Limb (tissue), 2 donors: ENCODE measurements around the gene CCRL2.
A peak's percentile ranks its signal among the peaks of the same experiment; 100 is the strongest.

Source experiments
- DNase-seq, 2 donors: peaks; one replicate each; pipeline ENCODE4 v3.0.0-alpha.2; 2016; ENCODE audit errors: extremely low spot score in 2 of 2

Gene CCRL2, protein sequence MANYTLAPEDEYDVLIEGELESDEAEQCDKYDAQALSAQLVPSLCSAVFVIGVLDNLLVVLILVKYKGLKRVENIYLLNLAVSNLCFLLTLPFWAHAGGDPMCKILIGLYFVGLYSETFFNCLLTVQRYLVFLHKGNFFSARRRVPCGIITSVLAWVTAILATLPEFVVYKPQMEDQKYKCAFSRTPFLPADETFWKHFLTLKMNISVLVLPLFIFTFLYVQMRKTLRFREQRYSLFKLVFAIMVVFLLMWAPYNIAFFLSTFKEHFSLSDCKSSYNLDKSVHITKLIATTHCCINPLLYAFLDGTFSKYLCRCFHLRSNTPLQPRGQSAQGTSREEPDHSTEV

DNA sequence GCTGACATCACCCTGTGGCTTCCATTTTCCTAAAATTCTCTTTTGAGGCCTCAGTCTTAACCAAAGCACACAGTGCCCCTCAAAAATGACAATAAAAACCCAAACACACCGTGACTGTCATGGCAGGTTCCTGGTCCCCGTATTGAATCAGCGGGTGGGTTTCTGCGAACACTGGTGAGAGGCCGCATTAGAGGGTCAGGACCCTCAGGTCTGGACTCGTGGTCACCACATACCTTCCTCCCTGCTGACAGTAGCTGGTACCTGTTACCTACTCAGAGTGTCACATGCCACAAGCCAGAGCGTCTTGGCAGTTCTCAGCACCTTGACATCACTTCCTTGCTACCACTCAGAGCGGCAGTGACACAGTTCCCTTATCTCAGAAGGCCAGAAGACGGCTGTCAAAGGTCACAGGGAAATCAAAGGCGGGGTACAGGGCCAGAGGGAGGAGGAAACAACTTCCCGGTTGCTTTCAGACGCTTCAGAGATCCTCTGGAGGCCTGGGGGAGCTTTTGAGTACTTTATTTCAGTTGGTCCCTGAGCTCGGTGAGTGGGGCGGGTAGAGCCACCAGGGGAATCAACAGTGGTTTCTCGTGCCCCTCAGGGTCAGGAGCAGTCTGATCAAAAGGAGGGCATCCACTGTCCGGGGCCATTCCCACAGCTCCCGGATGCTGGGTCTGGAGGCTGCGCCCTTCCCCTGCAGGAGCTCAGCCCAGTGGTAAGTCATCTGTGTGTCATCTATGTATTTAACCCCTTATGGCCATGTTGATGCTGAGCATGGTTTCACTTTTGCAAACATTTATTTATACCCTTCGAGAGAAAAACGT is at the start of gene CCRL2, which contains the start of gene CCR5AS:
CCRL2 (plus strand) TSS at position 472 of the 824 bp plus-strand sequence. CDS start 821 bp downstream, outside the sequence.
CCR5AS (minus strand) TSS at position 279 of the 824 bp plus-strand sequence.
- no peak for DNase-seq

DNA sequence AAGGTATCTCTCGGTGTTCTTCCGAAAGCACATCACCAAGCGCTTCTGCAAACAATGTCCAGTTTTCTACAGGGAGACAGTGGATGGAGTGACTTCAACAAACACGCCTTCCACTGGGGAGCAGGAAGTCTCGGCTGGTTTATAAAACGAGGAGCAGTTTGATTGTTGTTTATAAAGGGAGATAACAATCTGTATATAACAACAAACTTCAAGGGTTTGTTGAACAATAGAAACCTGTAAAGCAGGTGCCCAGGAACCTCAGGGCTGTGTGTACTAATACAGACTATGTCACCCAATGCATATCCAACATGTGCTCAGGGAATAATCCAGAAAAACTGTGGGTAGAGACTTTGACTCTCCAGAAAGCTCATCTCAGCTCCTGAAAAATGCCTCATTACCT is 48.6 kb upstream of the CCRL2 start:
- no peak for DNase-seq

DNA sequence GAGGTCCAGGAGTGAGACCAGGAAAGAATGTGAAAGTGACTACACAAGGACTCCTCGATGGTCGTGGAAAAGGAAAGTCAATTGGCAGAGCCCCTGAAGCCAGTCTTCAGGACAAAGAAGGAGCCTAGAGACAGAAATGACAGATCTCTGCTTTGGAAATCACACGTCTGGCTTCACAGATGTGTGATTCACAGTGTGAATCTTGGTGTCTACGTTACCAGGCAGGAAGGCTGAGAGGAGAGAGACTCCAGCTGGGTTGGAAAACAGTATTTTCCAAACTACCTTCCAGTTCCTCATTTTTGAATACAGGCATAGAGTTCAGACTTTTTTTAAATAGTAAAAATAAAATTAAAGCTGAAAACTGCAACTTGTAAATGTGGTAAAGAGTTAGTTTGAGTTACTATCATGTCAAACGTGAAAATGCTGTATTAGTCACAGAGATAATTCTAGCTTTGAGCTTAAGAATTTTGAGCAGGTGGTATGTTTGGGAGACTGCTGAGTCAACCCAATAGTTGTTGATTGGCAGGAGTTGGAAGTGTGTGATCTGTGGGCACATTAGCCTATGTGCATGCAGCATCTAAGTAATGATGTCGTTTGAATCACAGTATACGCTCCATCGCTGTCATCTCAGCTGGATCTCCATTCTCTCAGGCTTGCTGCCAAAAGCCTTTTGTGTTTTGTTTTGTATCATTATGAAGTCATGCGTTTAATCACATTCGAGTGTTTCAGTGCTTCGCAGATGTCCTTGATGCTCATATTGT is 47.1 kb upstream of the CCRL2 start:
- peak in 1 of 2 donors; percentile 27 for DNase-seq

DNA sequence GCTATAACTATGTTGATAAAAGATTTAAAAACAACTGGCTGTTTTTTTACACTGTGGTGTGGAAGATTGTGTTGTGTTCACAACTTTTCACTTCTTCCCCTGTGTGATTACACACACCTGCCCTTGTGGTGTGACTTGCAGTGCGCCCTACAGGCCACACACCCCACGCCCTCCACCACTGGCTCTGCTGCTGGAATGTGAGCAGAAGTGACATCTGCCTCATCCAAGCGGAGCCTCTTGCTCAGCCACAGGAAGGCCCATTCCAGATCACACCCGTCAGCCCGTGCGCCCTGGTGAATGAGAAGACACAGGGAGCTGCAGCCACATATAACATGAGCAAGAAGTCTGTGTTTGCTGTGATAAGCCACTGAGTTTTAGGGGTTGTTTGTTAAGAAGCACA is 46.2 kb upstream of the CCRL2 start:
- DNase-seq = no peak

DNA sequence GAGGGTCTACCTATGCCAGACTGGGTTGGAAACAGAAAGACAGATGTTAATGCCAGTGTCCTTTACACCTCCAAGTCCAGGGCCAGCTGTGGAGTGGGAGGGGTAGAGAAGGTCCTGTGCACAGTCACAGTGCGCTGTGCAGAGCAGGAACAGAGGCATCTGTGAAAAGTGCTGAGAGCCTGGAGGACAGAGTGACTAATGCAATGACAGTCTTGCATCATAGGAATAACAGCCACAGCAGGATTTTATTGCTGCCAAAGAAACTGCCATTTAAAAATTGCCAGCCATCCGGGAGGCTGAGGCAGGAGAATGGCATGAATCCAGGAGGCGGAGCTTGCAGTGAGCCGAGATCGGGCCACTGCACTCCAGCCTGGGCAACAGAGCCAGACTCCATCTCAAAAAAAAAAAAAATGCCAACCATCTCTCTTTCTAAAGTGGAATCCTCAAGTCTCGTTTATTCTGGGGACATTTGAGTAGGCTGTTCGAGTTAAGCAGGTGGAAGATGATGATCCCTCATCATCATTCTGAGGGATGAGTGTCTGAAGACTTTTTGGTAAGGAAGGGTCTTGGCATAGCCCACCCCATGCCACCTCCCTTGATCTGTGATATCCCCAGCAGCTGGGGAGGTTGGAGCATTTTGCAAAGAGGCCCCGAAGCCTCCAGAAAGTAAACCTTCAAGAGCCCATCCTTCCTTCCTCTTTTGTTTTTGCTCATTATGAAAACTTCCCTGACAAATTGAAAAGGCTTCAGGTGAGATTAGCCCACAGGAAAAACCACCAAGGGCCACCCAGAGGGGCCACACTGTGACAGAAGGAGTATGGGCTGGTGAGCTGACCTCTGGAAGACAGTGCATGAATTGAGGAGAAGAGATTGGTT is 45.4 kb upstream of the CCRL2 start:
- DNase-seq = no peak

DNA sequence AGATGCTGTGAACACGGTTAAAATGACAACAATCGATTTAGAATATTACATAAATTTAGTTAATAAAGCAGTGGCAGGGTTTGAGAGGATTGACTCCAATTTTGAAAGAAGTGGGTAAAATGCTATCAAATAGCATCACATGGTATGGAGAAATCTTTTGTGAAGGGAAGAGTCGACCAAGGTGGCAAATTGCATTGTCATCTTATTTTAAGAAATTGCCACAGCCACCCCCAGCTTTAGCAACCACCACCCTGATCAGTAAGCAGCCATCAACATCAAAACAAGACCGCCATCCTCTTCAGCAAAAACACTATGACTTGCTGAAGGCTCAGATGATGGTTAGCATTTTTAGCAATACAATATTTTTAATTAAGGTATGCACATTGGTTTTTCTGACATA is 42.0 kb upstream of the CCRL2 start:
- DNase-seq = no peak

DNA sequence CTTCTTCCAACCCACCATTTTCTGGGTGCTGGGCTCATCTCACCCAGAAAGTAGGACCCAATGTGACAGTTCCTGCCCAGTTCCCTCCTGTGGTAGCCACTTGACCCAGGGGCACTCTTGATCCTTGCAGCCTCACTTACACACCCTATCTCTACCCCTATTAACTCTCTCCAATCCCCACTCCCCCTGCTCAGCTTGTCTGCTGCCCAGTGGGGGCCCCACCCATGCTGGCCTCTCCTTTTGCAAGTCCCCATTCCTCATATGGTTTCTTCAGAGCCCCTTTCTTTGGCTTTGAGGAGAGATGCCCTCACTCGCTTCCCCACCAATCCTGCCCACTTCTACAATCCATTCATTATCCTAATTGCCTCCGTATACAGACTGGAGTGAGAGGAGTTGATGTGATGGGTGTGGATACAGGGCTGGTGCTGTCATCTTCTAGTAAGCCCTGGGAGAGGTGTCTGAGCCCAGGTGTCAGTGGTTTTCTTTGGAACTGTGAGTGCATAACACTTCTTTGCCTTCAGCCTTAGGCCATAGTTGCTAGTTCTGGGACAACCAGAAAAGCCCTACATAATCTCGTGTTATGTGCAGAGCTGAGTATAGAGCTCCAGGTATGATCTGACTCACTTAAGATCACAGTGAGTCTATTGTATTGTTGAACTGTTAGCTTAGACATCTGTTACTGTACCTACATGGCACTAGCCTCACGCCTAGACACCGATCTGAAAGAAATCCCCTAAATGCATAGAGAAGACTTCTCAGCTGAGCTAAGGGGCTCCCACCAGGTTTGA is 41.1 kb upstream of the CCRL2 start:
- no peak for DNase-seq

DNA sequence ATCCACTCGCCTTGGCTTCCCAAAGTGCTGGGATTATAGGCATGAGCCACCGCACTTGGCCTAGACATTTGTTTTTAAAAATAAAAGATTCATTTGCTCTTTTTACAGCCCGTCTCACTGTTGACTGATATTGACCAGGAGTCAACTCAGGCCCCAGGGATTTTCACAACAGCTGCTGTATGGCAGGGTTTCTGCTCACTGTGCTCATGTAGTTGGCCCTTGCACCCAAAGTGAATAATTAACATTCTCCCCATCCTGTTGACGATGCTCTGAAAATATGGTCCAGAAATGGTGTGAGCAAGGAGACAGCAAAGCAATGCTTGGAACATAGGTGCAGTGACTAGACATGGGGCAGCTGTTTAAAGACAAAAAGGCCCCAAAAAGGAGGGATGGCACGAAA is 39.2 kb upstream of the CCRL2 start:
- DNase-seq = no peak

DNA sequence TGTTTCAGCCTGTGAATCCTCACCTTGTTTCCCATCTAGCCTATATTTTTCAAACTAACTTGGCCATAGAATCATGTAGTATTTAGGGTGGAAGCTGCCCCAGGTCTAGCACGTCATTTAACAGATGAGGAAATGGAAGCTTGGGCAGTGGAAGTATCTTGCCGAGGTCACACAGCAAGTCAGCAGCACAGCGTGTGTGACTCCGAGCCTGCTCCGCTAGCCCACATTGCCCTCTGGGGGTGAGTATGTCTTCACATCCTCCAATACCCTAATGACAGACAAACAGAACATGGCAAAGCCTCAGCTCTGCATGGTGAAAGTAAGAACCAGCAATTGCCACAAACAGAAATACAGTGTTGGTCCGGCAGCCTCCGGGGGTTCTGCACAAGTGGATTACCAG is 38.5 kb upstream of the CCRL2 start:
- DNase-seq = no peak

DNA sequence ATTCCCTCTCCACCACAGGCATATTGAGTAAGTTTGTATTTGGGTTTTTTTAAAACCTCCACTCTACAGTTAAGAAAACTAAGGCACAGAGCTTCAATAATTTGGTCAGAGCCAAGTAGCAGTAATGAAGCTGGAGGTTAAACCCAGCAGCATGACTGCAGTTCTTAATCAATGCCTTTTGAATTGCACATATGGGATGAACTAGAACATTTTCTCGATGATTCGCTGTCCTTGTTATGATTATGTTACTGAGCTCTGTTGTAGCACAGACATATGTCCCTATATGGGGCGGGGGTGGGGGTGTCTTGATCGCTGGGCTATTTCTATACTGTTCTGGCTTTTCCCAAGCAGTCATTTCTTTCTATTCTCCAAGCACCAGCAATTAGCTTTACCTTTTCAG is 37.9 kb upstream of the CCRL2 start:
- no peak for DNase-seq

DNA sequence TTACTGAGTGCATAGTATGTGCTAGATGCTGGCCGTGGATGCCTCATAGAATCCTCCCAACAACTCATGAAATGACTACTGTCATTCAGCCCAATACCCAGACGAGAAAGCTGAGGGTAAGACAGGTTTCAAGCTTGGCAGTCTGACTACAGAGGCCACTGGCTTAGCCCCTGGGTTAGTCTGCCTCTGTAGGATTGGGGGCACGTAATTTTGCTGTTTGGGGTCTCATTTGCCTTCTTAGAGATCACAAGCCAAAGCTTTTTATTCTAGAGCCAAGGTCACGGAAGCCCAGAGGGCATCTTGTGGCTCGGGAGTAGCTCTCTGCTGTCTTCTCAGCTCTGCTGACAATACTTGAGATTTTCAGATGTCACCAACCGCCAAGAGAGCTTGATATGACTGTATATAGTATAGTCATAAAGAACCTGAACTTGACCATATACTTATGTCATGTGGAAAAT is 37.4 kb upstream of the CCRL2 start:
- DNase-seq = no peak

DNA sequence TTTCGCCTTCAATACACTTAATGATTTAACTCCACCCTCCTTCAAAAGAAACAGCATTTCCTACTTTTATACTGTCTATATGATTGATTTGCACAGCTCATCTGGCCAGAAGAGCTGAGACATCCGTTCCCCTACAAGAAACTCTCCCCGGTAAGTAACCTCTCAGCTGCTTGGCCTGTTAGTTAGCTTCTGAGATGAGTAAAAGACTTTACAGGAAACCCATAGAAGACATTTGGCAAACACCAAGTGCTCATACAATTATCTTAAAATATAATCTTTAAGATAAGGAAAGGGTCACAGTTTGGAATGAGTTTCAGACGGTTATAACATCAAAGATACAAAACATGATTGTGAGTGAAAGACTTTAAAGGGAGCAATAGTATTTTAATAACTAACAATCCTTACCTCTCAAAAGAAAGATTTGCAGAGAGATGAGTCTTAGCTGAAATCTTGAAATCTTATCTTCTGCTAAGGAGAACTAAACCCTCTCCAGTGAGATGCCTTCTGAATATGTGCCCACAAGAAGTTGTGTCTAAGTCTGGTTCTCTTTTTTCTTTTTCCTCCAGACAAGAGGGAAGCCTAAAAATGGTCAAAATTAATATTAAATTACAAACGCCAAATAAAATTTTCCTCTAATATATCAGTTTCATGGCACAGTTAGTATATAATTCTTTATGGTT is 36.1 kb upstream of the CCRL2 start, which contains the start of gene CCR5:
CCR5 (plus strand) TSS at position 108 of the 680 bp plus-strand sequence. CDS start 1,957 bp downstream, outside the sequence.
- DNase-seq = no peak

DNA sequence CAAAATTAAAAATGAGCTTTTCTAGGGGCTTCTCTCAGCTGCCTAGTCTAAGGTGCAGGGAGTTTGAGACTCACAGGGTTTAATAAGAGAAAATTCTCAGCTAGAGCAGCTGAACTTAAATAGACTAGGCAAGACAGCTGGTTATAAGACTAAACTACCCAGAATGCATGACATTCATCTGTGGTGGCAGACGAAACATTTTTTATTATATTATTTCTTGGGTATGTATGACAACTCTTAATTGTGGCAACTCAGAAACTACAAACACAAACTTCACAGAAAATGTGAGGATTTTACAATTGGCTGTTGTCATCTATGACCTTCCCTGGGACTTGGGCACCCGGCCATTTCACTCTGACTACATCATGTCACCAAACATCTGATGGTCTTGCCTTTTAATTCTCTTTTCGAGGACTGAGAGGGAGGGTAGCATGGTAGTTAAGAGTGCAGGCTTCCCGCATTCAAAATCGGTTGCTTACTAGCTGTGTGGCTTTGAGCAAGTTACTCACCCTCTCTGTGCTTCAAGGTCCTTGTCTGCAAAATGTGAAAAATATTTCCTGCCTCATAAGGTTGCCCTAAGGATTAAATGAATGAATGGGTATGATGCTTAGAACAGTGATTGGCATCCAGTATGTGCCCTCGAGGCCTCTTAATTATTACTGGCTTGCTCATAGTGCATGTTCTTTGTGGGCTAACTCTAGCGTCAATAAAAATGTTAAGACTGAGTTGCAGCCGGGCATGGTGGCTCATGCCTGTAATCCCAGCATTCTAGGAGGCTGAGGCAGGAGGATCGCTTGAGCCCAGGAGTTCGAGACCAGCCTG is 35.3 kb upstream of the CCRL2 start:
- DNase-seq = no peak

DNA sequence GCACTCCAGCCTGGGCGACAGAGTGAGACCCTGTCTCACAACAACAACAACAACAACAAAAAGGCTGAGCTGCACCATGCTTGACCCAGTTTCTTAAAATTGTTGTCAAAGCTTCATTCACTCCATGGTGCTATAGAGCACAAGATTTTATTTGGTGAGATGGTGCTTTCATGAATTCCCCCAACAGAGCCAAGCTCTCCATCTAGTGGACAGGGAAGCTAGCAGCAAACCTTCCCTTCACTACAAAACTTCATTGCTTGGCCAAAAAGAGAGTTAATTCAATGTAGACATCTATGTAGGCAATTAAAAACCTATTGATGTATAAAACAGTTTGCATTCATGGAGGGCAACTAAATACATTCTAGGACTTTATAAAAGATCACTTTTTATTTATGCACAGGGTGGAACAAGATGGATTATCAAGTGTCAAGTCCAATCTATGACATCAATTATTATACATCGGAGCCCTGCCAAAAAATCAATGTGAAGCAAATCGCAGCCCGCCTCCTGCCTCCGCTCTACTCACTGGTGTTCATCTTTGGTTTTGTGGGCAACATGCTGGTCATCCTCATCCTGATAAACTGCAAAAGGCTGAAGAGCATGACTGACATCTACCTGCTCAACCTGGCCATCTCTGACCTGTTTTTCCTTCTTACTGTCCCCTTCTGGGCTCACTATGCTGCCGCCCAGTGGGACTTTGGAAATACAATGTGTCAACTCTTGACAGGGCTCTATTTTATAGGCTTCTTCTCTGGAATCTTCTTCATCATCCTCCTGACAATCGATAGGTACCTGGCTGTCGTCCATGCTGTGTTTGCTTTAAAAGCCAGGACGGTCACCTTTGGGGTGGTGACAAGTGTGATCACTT is 34.3 kb upstream of the CCRL2 start:
- no peak for DNase-seq

DNA sequence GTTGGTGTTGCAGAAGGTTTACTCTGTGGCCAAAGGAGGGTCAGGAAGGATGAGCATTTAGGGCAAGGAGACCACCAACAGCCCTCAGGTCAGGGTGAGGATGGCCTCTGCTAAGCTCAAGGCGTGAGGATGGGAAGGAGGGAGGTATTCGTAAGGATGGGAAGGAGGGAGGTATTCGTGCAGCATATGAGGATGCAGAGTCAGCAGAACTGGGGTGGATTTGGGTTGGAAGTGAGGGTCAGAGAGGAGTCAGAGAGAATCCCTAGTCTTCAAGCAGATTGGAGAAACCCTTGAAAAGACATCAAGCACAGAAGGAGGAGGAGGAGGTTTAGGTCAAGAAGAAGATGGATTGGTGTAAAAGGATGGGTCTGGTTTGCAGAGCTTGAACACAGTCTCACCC is 32.3 kb upstream of the CCRL2 start:
- DNase-seq = no peak

DNA sequence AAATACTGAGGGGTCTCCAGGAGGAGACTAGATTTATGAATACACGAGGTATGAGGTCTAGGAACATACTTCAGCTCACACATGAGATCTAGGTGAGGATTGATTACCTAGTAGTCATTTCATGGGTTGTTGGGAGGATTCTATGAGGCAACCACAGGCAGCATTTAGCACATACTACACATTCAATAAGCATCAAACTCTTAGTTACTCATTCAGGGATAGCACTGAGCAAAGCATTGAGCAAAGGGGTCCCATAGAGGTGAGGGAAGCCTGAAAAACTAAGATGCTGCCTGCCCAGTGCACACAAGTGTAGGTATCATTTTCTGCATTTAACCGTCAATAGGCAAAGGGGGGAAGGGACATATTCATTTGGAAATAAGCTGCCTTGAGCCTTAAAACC is 31.8 kb upstream of the CCRL2 start:
- no peak for DNase-seq

DNA sequence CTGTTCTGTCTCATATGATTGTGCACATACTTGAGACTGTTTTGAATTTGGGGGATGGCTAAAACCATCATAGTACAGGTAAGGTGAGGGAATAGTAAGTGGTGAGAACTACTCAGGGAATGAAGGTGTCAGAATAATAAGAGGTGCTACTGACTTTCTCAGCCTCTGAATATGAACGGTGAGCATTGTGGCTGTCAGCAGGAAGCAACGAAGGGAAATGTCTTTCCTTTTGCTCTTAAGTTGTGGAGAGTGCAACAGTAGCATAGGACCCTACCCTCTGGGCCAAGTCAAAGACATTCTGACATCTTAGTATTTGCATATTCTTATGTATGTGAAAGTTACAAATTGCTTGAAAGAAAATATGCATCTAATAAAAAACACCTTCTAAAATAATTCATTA is 31.2 kb upstream of the CCRL2 start:
- no peak for DNase-seq
